ENCODE data around the gene NLRP6. TPM values are rescaled to one million over a fixed set of nuclear protein-coding genes. Genes with fewer than 3 reads are reported as not detected.
"Not testable (repeated sequence)": the region's sequence is repeated elsewhere in the genome, so short reads cannot be mapped to it uniquely, and the experiment has no call there.

NLRP6 gene
- total RNA-seq, 1 experiment from 2014 or later = not detected

GRCh38 chr11:267491-267994, 10.7 kb upstream of the NLRP6 start:
- no peaks in the 10 kb centered on the region for H3K9me3 ChIP-seq (replicated peaks)
- no peaks in the 10 kb centered on the region for H3K27me3 ChIP-seq (replicated peaks)
- no peak overlapping the region for H3K4me3 ChIP-seq
- H3K36me3 ChIP-seq = no peaks in the 10 kb centered on the region
- H3K4me1 ChIP-seq (replicated peaks) = peaks cover 18% of the 10 kb centered on the region
- no peak overlapping the region for H3K27ac ChIP-seq
- DNase-seq (ENCODE audit: low read depth in 1 of 2, low spot score in 2 of 2) = no peak

- H3K27ac ChIP-seq; H3K36me3 ChIP-seq; H3K9me3 ChIP-seq (replicated peaks); H3K27me3 ChIP-seq (replicated peaks): not testable (repeated sequence)
- peak; percentile 83 to 84 for DNase-seq (ENCODE audit: low read depth in 1 of 2, low spot score in 2 of 2)
- H3K4me3 ChIP-seq = peak overlapping the region; percentile 17
- peaks cover 18% of the 10 kb centered on the region for H3K4me1 ChIP-seq (replicated peaks)
These were observed 9.5 kb upstream of the NLRP6 start for GRCh38 chr11:268716-269145.

GRCh38 chr11:269146-269890, 8.9 kb upstream of the NLRP6 start:
- no peaks in the 10 kb centered on the region for H3K9me3 ChIP-seq (replicated peaks)
- no peak for DNase-seq (ENCODE audit: low read depth in 1 of 2, low spot score in 2 of 2)
- H3K4me3 ChIP-seq = peak overlapping the region; percentile 17
- H3K4me1 ChIP-seq (replicated peaks) = peaks cover 18% of the 10 kb centered on the region
- peak overlapping the region; percentile 20; the same call in 1 of the 2 replicates for H3K27ac ChIP-seq
- no peaks in the 10 kb centered on the region for H3K36me3 ChIP-seq
- H3K27me3 ChIP-seq (replicated peaks) = 0 out of 2 replicates have a peak, but pooled peaks cover 5% of the 10 kb centered on the region

GRCh38 chr11:270451-271318, 7.5 kb upstream of the NLRP6 start:
- H3K9me3 ChIP-seq (replicated peaks) = no peaks in the 10 kb centered on the region
- H3K27me3 ChIP-seq (replicated peaks) = peaks cover 7% of the 10 kb centered on the region; the same call in 1 of the 2 replicates
- H3K36me3 ChIP-seq = no peaks in the 10 kb centered on the region
- peaks cover 18% of the 10 kb centered on the region for H3K4me1 ChIP-seq (replicated peaks)
- H3K4me3 ChIP-seq = no peak overlapping the region
- peak in 1 of 2 experiments; percentile 39 for DNase-seq (ENCODE audit: low read depth in 1 of 2, low spot score in 2 of 2)
- no peak overlapping the region for H3K27ac ChIP-seq

GRCh38 chr11:271319-271715, 6.9 kb upstream of the NLRP6 start:
- Histone ChIP-seq H3K27ac (no peak overlapping the region), H3K9me3 (replicated peaks) (no peaks in the 10 kb centered on the region), H3K27me3 (replicated peaks) (peaks cover 7% of the 10 kb centered on the region), H3K36me3 (no peaks in the 10 kb centered on the region), H3K4me1 (replicated peaks) (peaks cover 18% of the 10 kb centered on the region), H3K4me3 (no peak overlapping the region)
- DNase-seq (ENCODE audit: low read depth in 1 of 2, low spot score in 2 of 2) = peak in 1 of 2 experiments; percentile 35

- Histone ChIP-seq H3K36me3 (no peaks in the 10 kb centered on the region), H3K9me3 (replicated peaks) (no peaks in the 10 kb centered on the region), H3K27ac (no peak overlapping the region), H3K4me1 (replicated peaks) (peaks cover 18% of the 10 kb centered on the region), H3K4me3 (no peak overlapping the region), H3K27me3 (replicated peaks) (peaks cover 7% of the 10 kb centered on the region)
- peak in 1 of 2 experiments; percentile 37 for DNase-seq (ENCODE audit: low read depth in 1 of 2, low spot score in 2 of 2)
These were observed 5.8 kb upstream of the NLRP6 start for GRCh38 chr11:272195-272930.

- Histone ChIP-seq H3K36me3 (no peaks in the 10 kb centered on the region), H3K4me1 (replicated peaks) (peaks cover 14% of the 10 kb centered on the region), H3K27me3 (replicated peaks) (peaks cover 12% of the 10 kb centered on the region), H3K4me3 (no peak overlapping the region), H3K9me3 (replicated peaks) (no peaks in the 10 kb centered on the region), H3K27ac (no peak overlapping the region)
- no peak for DNase-seq (ENCODE audit: low read depth in 1 of 2, low spot score in 2 of 2)
These were observed 5.3 kb upstream of the NLRP6 start for GRCh38 chr11:272931-273198.

- no peak overlapping the region for H3K4me3 ChIP-seq
- H3K36me3 ChIP-seq = no peaks in the 10 kb centered on the region
- H3K27me3 ChIP-seq (replicated peaks) = peaks cover 46% of the 10 kb centered on the region
- H3K4me1 ChIP-seq (replicated peaks) = peaks cover 9% of the 10 kb centered on the region
- no peak overlapping the region for H3K27ac ChIP-seq
- H3K9me3 ChIP-seq (replicated peaks) = 0 out of 2 replicates have a peak, but pooled peaks cover 2% of the 10 kb centered on the region
- no peak for DNase-seq (ENCODE audit: low read depth in 1 of 2, low spot score in 2 of 2)
These were observed 2.0 kb upstream of the NLRP6 start for GRCh38 chr11:276219-276618.

- DNase-seq (ENCODE audit: low read depth in 1 of 2, low spot score in 2 of 2) = no peak
- Histone ChIP-seq H3K4me1 (replicated peaks) (peaks cover 9% of the 10 kb centered on the region), H3K36me3 (no peaks in the 10 kb centered on the region), H3K4me3 (no peak overlapping the region), H3K9me3 (replicated peaks) (0 out of 2 replicates have a peak, but pooled peaks cover 2% of the 10 kb centered on the region), H3K27me3 (replicated peaks) (peaks cover 59% of the 10 kb centered on the region), H3K27ac (no peak overlapping the region)
These were observed 1.1 kb downstream of the NLRP6 start for GRCh38 chr11:279040-279965.

GRCh38 chr11:279966-280705, 1.9 kb downstream of the NLRP6 start:
- Histone ChIP-seq H3K4me3 (no peak overlapping the region), H3K27ac (no peak overlapping the region), H3K36me3 (no peaks in the 10 kb centered on the region), H3K9me3 (replicated peaks) (0 out of 2 replicates have a peak, but pooled peaks cover 2% of the 10 kb centered on the region), H3K27me3 (replicated peaks) (peaks cover 59% of the 10 kb centered on the region), H3K4me1 (replicated peaks) (peaks cover 9% of the 10 kb centered on the region)
- peak in 1 of 2 experiments; percentile 14 for DNase-seq (ENCODE audit: low read depth in 1 of 2, low spot score in 2 of 2)

- H3K9me3 ChIP-seq (replicated peaks) = 0 out of 2 replicates have a peak, but pooled peaks cover 2% of the 10 kb centered on the region
- no peak overlapping the region for H3K27ac ChIP-seq
- H3K4me3 ChIP-seq = no peak overlapping the region
- H3K36me3 ChIP-seq = no peaks in the 10 kb centered on the region
- H3K27me3 ChIP-seq (replicated peaks) = peaks cover 61% of the 10 kb centered on the region
- H3K4me1 ChIP-seq (replicated peaks) = peaks cover 9% of the 10 kb centered on the region
- DNase-seq (ENCODE audit: low read depth in 1 of 2, low spot score in 2 of 2) = no peak
These were observed 2.7 kb downstream of the NLRP6 start for GRCh38 chr11:280706-281485.

All from SJSA1 (cell line).